Chondrocyte (in vitro differentiated cells): ENCODE measurements around the gene FOXP3. TPM values are rescaled to one million over a fixed set of nuclear protein-coding genes. Genes with fewer than 3 reads are reported as not detected.

Source experiments
- DNase-seq: peaks from one replicate; pipeline ENCODE4 v3.0.0; 2021; ENCODE audit warnings: mixed read lengths, low spot score
- H3K27ac Mint-ChIP-seq: one replicate; pipeline ENCODE4 v1.8.0; 2021; ENCODE audit warnings: mild to moderate bottlenecking, moderate library complexity, mixed read lengths; ENCODE audit not compliant: unreplicated experiment
- H3K27me3 Mint-ChIP-seq: 2 replicates; pipeline ENCODE4 v1.8.0; 2021; ENCODE audit warnings: low read depth, mixed read lengths
- H3K36me3 Mint-ChIP-seq: 2 replicates; pipeline ENCODE4 v1.8.0; 2021; ENCODE audit warnings: low read depth, mixed read lengths
- H3K4me1 Mint-ChIP-seq: 2 replicates; pipeline ENCODE4 v1.8.0; 2021; ENCODE audit warnings: low read depth, mild to moderate bottlenecking, mixed read lengths
- H3K4me3 Mint-ChIP-seq: one replicate; pipeline ENCODE4 v1.8.0; 2021; ENCODE audit warnings: mild to moderate bottlenecking, moderate library complexity, mixed read lengths; ENCODE audit not compliant: unreplicated experiment
- H3K9me3 Mint-ChIP-seq: 2 replicates; pipeline ENCODE4 v1.8.0; 2021; ENCODE audit warnings: low read depth, mixed read lengths
- total RNA-seq: library from RNA; stranded (reverse); gene quantifications from 3 replicates; pipeline ENCODE4 v1.2.1, GENCODE V29; 2021
- TF ChIP-seq, protein P1 (sequence below): fragments of 200-600 bp; sonication (generic); IDR thresholded peaks from 2 replicates; pipeline ENCODE4 v1.5.0; 2021; ENCODE audit warnings: antibody characterized with exemption, mild to moderate bottlenecking, moderate library complexity

FOXP3 gene
- total RNA-seq, 1 donor from 2014 or later: 0.12 TPM

DNA sequence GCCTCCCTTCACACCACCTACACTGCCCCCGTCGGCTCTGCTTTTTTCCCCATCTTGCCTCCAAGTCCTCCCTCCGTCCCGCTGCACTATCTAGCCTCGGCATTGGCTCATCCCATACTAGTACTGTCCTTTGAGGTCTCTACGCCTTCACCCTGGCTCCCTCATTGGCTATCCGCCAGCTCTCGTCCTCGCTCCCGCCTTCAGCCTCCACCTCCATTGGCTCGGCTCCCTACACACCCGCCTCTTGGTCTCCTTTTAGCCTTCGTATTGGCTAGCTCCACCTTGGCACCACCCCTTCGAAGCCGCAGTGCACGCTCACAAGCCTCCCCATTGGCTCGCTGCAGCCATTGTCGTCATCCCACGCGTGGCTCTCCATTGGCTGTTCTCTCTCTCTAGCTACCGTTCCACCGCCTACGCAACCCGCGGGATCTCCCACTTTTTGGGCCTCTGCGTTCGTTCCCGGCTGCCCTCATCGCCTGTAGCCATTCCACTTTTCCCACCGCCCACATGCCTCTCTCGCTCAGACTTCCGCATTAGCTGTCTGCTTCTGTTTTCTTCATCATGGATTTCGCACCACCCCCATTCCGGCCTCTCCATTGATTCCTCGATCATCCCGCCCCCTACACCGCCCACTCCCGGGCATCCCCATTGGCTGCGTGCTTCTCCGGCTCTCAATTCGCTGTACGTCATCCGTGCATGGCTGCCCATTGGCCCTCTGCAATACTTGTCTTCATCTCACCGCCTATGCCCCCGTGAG lies 4.7 kb upstream of the FOXP3 start:
- peak; percentile 98 for DNase-seq
- Mint-ChIP-seq H3K36me3 (no peaks in the 10 kb centered on the region), H3K9me3 (peaks cover 3% of the 10 kb centered on the region), H3K27ac (peak overlapping the region; percentile 99), H3K27me3 (no peaks in the 10 kb centered on the region), H3K4me3 (peak overlapping the region; percentile 91), H3K4me1 (peaks cover 23% of the 10 kb centered on the region)
- TF ChIP-seq, protein P1, sequence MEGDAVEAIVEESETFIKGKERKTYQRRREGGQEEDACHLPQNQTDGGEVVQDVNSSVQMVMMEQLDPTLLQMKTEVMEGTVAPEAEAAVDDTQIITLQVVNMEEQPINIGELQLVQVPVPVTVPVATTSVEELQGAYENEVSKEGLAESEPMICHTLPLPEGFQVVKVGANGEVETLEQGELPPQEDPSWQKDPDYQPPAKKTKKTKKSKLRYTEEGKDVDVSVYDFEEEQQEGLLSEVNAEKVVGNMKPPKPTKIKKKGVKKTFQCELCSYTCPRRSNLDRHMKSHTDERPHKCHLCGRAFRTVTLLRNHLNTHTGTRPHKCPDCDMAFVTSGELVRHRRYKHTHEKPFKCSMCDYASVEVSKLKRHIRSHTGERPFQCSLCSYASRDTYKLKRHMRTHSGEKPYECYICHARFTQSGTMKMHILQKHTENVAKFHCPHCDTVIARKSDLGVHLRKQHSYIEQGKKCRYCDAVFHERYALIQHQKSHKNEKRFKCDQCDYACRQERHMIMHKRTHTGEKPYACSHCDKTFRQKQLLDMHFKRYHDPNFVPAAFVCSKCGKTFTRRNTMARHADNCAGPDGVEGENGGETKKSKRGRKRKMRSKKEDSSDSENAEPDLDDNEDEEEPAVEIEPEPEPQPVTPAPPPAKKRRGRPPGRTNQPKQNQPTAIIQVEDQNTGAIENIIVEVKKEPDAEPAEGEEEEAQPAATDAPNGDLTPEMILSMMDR: no peak

DNA sequence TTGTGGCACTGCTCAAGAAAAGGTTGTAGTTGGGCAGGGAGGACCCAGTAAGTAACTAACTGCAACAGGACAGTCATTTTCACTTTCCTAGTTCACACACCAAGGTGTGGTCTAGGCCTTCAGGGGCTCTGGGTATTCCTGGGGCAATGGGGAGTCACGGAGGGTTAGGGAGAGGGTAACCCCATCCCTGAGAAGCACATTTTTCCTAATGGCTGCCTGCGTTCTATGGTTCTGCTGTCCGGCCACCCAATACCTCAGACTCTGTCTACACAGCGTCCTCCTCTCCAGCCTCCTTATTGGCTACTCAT lies 4.1 kb upstream of the FOXP3 start:
- Mint-ChIP-seq H3K36me3 (no peaks in the 10 kb centered on the region), H3K4me1 (peaks cover 23% of the 10 kb centered on the region), H3K4me3 (peak overlapping the region; percentile 91), H3K27me3 (no peaks in the 10 kb centered on the region), H3K27ac (peak overlapping the region; percentile 99), H3K9me3 (peaks cover 3% of the 10 kb centered on the region)
- TF ChIP-seq, protein P1: no peak
- DNase-seq: no peak

DNA sequence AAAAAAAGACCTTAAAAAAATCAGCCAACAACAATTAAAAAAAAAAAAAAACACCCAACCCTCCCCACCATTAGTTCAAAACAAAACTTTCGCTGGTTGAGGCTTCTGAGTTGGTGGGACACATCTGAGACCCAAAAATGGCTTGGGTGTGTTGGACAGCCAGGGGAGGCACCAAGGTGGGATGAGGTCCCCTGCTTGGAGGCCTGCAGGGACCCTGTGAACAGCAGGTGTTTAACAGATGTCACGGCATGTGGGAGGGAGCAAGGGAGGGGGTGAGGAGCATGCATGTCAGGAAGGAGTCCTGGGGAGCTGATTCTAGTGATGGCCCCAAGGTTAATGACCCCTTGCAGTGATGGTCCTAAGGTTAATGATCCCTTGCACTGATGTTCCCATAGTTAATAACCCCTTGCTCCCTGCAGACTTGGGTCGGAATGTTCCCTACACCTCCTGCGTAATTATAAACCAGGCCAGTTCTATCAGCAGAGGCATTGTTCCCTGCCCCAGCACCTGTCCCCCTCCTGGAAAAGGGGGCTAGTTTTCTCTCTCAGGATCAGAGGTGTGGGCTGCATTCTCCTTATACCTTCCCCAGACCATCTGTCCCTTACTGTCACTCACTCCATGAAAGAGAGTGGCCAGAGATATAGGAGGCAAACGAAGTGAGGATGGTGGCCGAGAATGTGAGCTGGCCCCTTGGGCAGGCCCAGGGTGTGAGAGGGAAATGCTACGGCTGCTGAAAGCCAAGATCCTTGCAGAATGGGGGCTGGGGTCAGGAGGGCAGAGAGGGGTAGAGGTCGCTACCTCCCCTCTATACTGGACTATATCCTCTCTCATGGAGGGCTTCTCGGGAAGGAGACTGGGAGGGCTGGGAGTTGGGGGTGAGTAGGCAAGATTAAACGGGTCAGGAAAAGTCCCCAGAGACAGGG lies 2.3 kb upstream of the FOXP3 start:
- H3K4me3 Mint-ChIP-seq: no peak overlapping the region
- H3K36me3 Mint-ChIP-seq: no peaks in the 10 kb centered on the region
- peaks cover 4% of the 10 kb centered on the region for H3K9me3 Mint-ChIP-seq

DNA sequence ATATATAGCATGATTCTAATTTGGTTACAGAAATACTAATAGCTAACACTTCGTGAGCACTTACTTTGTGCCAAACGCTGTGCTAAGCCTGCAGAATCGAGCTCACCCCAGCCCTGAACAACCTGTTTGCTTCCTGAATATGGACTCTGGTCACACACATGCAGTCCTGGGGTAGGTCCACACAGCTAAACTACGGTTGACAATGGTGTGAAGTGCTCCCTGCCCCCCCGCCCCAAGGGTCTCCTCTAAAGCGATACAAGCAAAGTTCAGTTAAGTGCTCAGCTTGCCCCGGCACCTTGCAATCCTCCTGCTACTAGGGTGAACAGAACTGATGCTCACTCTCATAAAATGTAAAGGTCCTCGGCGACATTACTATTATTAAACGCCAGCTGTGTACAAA lies 879 bp downstream of the FOXP3 start:
- Mint-ChIP-seq H3K9me3 (peaks cover 5% of the 10 kb centered on the region), H3K4me1 (peaks cover 6% of the 10 kb centered on the region), H3K27me3 (no peaks in the 10 kb centered on the region)

More for the DNA sequence above, 2.3 kb upstream of the FOXP3 start:
- peaks cover 16% of the 10 kb centered on the region for H3K4me1 Mint-ChIP-seq
- TF ChIP-seq, protein P1: no peak
- no peak overlapping the region for H3K27ac Mint-ChIP-seq
- DNase-seq: peak; percentile 68
- H3K27me3 Mint-ChIP-seq: no peaks in the 10 kb centered on the region

DNA sequence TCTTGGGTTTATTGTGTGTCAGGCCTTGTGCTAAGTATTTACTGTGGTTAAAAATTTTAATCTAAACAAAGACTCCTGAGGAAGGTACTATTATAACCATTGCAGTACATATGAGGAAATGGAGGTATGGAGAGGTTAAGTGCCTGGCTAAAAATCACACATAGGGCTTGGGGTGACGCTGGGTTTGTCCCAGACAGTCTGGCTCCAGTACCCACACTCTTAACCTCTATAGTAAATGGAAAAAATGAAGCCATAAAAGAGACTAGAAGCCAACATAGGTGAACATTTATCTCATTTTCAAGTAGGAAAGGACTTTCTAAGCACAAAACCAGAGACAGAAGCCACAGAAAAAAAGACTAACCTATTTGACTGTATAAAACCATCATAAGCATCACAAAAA lies 1.9 kb downstream of the FOXP3 start:
- H3K9me3 Mint-ChIP-seq: peaks cover 5% of the 10 kb centered on the region
- H3K4me1 Mint-ChIP-seq: no peaks in the 10 kb centered on the region
- no peaks in the 10 kb centered on the region for H3K27me3 Mint-ChIP-seq
- no peak overlapping the region for H3K4me3 Mint-ChIP-seq
- DNase-seq: no peak
- peaks cover 1% of the 10 kb centered on the region for H3K36me3 Mint-ChIP-seq
- H3K27ac Mint-ChIP-seq: no peak overlapping the region
- TF ChIP-seq, protein P1: no peak

More for the DNA sequence above, 879 bp downstream of the FOXP3 start:
- peak; percentile 7 for DNase-seq
- no peak overlapping the region for H3K4me3 Mint-ChIP-seq
- H3K36me3 Mint-ChIP-seq: peaks cover 1% of the 10 kb centered on the region
- H3K27ac Mint-ChIP-seq: no peak overlapping the region
- TF ChIP-seq, protein P1: no peak
